Transverse colon (tissue), 4 donors: ENCODE results near the gene FIBCD1. TPM values are rescaled to one million over a fixed set of nuclear protein-coding genes. Genes with fewer than 3 reads are reported as not detected.

Experiments
- DNase-seq: peaks from one replicate; pipeline ENCODE4 v3.0.0-alpha.2; 2019
- H3K27ac ChIP-seq, 4 donors: fragments of 200-600 bp; sonication (generic); 2 replicates each; pipeline ENCODE4 v1.5.1; 2016 to 2018; ENCODE audit warnings: inconsistent platforms in 4 of 4
- H3K27me3 ChIP-seq: fragments of 200-600 bp; sonication (generic); 2 replicates; pipeline ENCODE4 v1.5.1; 2017; ENCODE audit warnings: inconsistent platforms
- H3K36me3 ChIP-seq, 4 donors: fragments of 200-600 bp; sonication (generic); 2 replicates each; pipeline ENCODE4 v1.5.1; 2017 to 2019; ENCODE audit warnings: inconsistent platforms in 4 of 4
- H3K4me1 ChIP-seq, 4 donors: fragments of 200-600 bp; sonication (generic); 2 replicates each; pipeline ENCODE4 v1.5.1; 2017 to 2020; ENCODE audit warnings: inconsistent platforms in 4 of 4
- H3K4me3 ChIP-seq, 4 donors: fragments of 200-600 bp; sonication (generic); 1 replicate in 1 of 4; 2 replicates in 3 of 4; pipeline versions ENCODE4 v1.5.1 to v1.6.1; 2017 to 2019; ENCODE audit warnings: inconsistent platforms in 4 of 4
- H3K9me3 ChIP-seq, 2 donors: fragments of 200-600 bp; sonication (generic); 2 replicates each; pipeline ENCODE4 v1.5.1; 2017 to 2019; ENCODE audit warnings: inconsistent platforms in 2 of 2
- EP300 ChIP-seq: sonication (generic); formaldehyde crosslinking; IDR thresholded peaks from one replicate; pipeline ENCODE4 v1.6.1; 2017; ENCODE audit warnings: antibody characterized with exemption, low read depth
- POLR2A ChIP-seq: fragments of 450-650 bp; IDR thresholded peaks from one replicate; pipeline ENCODE4 v1.6.1; 2016; ENCODE audit warnings: antibody characterized with exemption, mild to moderate bottlenecking, moderate library complexity
- POLR2AphosphoS5 ChIP-seq, 3 donors: sonication (generic); formaldehyde crosslinking; IDR thresholded peaks; one replicate each; pipeline ENCODE4 v1.6.1; 2016; ENCODE audit warnings: antibody characterized with exemption in 3 of 3
- WGBS, 2 donors: methylation state at CpG; one replicate each; pipeline ENCODE4 v1.1.5; 2018; ENCODE audit warnings: low coverage in 1 of 2; 5-methylcytosine and 5-hydroxymethylcytosine counted together
- in situ Hi-C, 4 donors: fragments of 200-750 bp; cut with MboI; loops; one replicate each; pipeline versions ENCODE4 v1.15.0 to v1.15.1; 2017; ENCODE audit warnings: low sequenced_read_pairs in 3 of 4, low pct_ligation_motif_present in 1 of 4, low pct_unique_long_range_greater_than_20kb in 1 of 4
- intact Hi-C: fragments of 100-400 bp; cut with DNase I; formaldehyde crosslinking; loops from one replicate; pipeline ENCODE4 v1.15.1; 2023; ENCODE audit warnings: low total_unique reads
- total RNA-seq, 4 donors: library from RNA; depleted of rRNA; stranded (reverse); fragments of >200 nt; gene quantifications; one replicate each; pipeline ENCODE4 v1.1.0, GENCODE V29; 2016
- TF ChIP-seq, protein P1 (sequence below), 5 experiments: fragments of 200-600 bp in 3 of 5; fragments of 450-650 bp in 2 of 5; sonication (generic) in 3 of 5; IDR thresholded peaks; 1 replicate in 2 of 5; 2 replicates in 3 of 5; pipeline ENCODE4 v1.5.1; 2016 to 2017; ENCODE audit warnings: antibody characterized with exemption in 5 of 5, inconsistent platforms in 3 of 5, mild to moderate bottlenecking in 2 of 5, moderate library complexity in 1 of 5

Gene FIBCD1
- total RNA-seq, 4 donors from 2014 or later: 1.6 to 54.7 (median 3.3) TPM; not detected in 1

DNA sequence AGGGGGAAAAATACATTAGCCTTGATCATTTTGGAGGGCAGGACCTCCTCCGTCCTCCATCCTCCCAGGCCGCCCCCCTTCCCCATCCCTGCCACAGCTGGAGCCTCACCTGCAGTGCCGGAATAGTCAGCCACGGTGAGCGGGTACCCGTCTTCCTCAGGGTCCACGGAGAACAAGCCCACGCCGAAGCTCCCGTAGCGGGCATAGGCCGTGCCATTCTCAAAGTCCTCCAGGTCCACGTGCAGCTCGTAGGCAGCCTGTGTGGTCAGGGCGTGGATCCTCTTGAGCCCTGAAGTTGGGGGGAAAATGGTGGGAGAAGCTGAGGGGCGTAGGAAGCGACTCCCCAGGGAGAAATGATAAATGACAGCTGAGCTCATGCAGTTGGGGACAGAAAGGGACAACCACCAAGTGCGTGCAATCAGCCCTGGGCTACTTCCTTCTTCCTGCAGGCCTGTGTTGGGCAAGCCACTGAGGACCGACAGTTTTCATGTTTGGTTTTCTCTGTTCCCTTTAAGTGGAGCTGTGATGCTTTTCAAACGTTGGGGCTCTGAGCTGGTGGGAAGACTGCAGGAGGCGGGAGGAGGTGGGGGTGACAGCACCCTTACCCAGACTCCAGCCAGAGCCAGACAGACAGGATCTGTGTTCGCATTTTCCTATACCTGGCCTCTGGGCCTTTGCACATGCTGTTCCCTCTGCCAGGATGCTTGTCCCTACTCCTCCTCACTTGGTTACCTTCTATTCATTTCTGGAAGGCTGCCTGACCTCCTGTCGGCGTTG lies 33.7 kb downstream of the FIBCD1 start:
- no peak for DNase-seq
- H3K9me3 ChIP-seq: no peaks in the 10 kb centered on the region
- in situ Hi-C loops (no loop called here), intact Hi-C loops (no loop called here)
- peaks cover 17% of the 10 kb centered on the region for H3K27me3 ChIP-seq
- no peaks in the 10 kb centered on the region for H3K36me3 ChIP-seq
- 89% methylated on average over 24 of the region's 24 CpGs; no CpG with 5 or more reads in 1 of the 2 donors for WGBS, 2 donors
- TF ChIP-seq POLR2A: no peak
- TF ChIP-seq POLR2AphosphoS5 (IDR thresholded peaks at IDR 0.05): no peak
- TF ChIP-seq, protein P1, sequence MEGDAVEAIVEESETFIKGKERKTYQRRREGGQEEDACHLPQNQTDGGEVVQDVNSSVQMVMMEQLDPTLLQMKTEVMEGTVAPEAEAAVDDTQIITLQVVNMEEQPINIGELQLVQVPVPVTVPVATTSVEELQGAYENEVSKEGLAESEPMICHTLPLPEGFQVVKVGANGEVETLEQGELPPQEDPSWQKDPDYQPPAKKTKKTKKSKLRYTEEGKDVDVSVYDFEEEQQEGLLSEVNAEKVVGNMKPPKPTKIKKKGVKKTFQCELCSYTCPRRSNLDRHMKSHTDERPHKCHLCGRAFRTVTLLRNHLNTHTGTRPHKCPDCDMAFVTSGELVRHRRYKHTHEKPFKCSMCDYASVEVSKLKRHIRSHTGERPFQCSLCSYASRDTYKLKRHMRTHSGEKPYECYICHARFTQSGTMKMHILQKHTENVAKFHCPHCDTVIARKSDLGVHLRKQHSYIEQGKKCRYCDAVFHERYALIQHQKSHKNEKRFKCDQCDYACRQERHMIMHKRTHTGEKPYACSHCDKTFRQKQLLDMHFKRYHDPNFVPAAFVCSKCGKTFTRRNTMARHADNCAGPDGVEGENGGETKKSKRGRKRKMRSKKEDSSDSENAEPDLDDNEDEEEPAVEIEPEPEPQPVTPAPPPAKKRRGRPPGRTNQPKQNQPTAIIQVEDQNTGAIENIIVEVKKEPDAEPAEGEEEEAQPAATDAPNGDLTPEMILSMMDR (IDR thresholded peaks at IDR 0.05): no peak
- no peak for TF ChIP-seq EP300
- H3K27ac ChIP-seq: no peak overlapping the region
- no peaks in the 10 kb centered on the region for H3K4me1 ChIP-seq
- no peak overlapping the region for H3K4me3 ChIP-seq

DNA sequence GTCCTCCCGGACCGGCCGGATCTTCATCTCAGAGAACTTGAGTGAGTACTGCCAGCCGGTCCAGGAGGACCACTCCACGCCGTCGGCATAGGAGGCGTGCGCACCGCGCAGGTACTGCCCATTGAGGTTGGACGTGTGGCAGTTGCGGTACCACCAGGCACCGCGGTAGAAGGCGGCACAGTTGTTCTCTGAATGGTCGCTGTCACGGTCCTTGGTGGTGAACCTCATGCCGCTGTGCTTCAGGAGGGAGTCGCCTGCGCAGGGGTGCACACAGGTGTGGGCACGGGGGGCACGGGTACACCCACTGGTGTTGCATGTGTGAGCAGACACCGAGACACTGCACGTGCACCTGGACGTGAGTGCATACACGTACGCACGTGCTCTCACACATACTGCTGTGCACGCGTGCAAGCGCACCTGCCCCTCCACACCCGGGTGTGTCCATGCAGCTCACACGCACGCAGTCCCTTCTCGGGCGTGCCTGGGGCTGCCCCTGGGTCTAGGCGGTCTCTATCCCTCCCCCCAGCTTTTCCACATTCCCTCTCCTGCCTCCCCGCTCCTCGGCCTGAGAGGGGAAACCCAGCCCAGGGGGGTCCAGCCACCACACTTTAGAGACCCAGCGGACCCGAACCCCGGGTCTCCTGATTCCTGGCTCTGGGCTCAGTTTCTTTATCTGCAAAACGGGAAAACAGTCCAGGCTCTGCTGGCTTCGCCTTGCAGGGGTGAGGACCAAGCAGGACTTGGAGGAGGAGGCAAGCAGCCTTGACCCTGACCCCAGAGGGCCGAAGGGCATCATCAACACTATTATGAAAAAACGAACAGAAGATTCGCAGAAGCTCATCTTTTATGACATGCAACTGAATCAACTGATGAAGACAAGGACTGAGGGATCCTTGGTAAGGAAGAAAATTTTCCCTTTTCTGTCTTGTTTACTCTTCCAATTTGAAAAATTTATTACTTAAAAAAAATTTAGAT lies 34.7 kb downstream of the FIBCD1 start:
- Histone ChIP-seq H3K27me3 (peaks cover 23% of the 10 kb centered on the region), H3K4me3 (no peak overlapping the region), H3K36me3 (no peaks in the 10 kb centered on the region), H3K4me1 (no peaks in the 10 kb centered on the region), H3K27ac (no peak overlapping the region), H3K9me3 (no peaks in the 10 kb centered on the region)
- DNase-seq: no peak
- intact Hi-C loops (no loop called here), in situ Hi-C loops (no loop called here)
- TF ChIP-seq, protein P1 (IDR thresholded peaks at IDR 0.05): no peak
- TF ChIP-seq EP300 (no peak), POLR2AphosphoS5 (IDR thresholded peaks at IDR 0.05) (no peak), POLR2A (no peak)
- 70 to 88% methylated on average over 3 to 45 of the region's 48 CpGs for WGBS, 2 donors

DNA sequence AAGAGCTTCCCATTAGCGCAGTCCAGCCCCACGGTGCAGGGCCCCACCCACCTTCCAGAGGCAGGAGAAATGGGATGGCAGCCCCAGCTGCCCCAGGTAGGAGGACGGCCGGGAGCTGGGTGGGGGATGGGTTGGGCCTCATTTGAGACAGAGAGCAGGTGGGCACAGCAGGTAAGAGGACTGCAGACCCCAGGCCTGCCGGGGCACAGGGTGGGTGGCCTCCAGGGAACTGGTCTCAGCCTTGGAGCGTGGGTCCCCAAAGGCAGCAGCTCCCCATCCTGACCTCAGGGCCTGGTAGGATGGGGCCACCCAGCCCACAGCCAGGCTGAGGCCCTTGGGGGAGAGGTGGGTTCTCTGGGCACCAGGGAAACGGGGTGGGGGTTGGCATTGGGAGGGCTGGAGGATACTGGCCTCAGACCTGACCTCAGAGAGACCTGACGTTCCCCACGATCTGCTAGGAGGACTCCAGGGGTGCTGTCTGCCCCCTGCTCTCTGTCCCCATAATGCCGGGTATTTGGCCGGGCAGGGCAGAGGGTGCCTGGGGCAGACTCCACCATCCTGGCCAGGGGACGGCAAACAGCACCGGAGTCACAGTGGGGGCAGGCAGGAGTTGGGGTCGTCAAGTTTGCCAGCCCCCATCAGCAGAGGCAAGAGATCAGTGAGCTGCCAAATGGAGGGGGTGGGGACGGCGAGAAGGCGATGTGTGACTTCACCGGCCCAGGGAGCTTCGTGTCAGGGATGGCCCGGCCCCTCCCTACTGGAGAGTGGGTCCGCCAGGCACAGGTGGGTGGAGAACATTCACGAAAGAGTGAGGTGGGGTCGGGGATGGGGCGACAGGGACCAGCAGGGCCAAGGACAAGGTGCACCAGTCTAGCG lies 35.6 kb downstream of the FIBCD1 start:
- peaks cover 24% of the 10 kb centered on the region for H3K27me3 ChIP-seq
- peaks cover 0 to 1% (median under 1%) of the 10 kb centered on the region in 4 donors for H3K4me1 ChIP-seq
- no peak overlapping the region for H3K27ac ChIP-seq
- in situ Hi-C loops (no loop called here), intact Hi-C loops (no loop called here)
- no peak overlapping the region for H3K4me3 ChIP-seq
- no peak for DNase-seq
- no peaks in the 10 kb centered on the region for H3K9me3 ChIP-seq
- TF ChIP-seq EP300 (no peak), POLR2A (no peak), POLR2AphosphoS5 (IDR thresholded peaks at IDR 0.05) (no peak)
- WGBS, 2 donors: 77% methylated on average over 25 of the region's 25 CpGs; no CpG with 5 or more reads in 1 of the 2 donors
- no peaks in the 10 kb centered on the region for H3K36me3 ChIP-seq

DNA sequence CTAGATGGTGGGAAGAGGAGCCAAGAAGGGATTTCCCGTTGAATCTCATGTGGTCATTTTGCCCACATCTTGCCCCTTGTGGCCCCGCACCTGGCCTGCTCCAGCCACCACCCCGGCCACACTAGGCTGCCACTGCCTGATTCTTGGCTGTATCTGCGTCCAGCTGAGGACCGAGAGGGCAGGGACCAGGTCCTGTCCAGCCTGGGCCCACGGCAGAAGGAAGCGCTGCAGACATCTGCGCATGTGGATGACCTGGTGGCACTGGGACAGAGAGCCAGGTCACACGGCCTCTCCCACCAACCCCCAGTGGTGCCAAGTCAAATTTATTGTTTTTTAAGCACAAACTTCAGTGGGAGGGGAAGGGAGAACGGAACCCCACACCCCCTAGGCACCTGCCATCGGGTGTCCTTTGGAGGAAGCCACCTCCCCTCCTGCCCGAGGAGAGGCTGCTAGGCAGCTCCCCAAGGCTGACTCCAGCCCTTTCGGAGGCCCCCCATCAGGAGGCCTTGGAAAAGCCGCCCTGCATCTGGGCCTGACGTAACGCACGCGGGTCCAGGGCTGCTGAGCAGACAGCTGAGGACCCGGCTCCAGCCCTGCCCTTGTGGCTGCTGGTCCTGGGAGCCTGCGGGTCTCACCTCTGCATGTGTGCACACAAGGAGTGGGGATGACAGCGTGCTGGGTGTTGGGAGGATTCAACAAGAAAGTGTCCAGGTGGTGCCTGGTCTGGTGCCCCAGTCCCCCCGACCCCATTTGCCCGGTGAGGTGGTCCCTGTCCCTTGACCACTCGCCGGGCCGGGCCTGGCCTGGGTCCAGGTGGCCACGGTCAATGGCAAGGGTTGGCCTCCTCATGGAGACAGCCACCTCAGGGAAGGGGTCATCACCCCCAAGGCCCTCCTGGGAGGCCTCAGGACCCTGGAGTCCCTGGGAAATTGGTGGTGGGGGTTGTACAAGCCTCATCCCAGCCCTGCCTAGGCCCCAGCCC lies 36.6 kb downstream of the FIBCD1 start:
- Histone ChIP-seq H3K27ac (no peak overlapping the region), H3K4me3 (no peak overlapping the region), H3K4me1 (peaks cover 0 to 10% (median 2%) of the 10 kb centered on the region in 4 donors), H3K9me3 (no peaks in the 10 kb centered on the region), H3K36me3 (no peaks in the 10 kb centered on the region), H3K27me3 (peaks cover 34% of the 10 kb centered on the region)
- TF ChIP-seq, protein P1 (IDR thresholded peaks at IDR 0.05): no peak
- no peak for TF ChIP-seq POLR2AphosphoS5 (IDR thresholded peaks at IDR 0.05)
- TF ChIP-seq EP300: no peak
- TF ChIP-seq POLR2A: no peak
- intact Hi-C loops: no loop called here
- WGBS, 2 donors: 60 to 76% methylated on average over 3 to 26 of the region's 27 CpGs
- no peak for DNase-seq
- in situ Hi-C loops: no loop called here
